Germinal center (tissue), 1 donor: Measurements from ENCODE around the gene TAGLN2.

Experiments used
- DNase-seq: peaks from one replicate; pipeline ENCODE4 v3.0.0; 2012; ENCODE audit warnings: mixed read lengths, low spot score

Gene TAGLN2

GRCh38 chr1:159935305-159935704 lies 10.0 kb upstream of the TAGLN2 start:
- no peak for DNase-seq

- no peak for DNase-seq
Measured at GRCh38 chr1:159934136-159935039, 9.1 kb upstream of the TAGLN2 start.

- DNase-seq = no peak
Measured at GRCh38 chr1:159933347-159933746, 8.0 kb upstream of the TAGLN2 start.

- DNase-seq = no peak
Measured at GRCh38 chr1:159932296-159933285, 7.3 kb upstream of the TAGLN2 start.

GRCh38 chr1:159931795-159932173 lies 6.5 kb upstream of the TAGLN2 start:
- DNase-seq = no peak

GRCh38 chr1:159931101-159931794 lies 5.9 kb upstream of the TAGLN2 start:
- DNase-seq = no peak

GRCh38 chr1:159930634-159931033 lies 5.3 kb upstream of the TAGLN2 start:
- no peak for DNase-seq

GRCh38 chr1:159930216-159930615 lies 4.9 kb upstream of the TAGLN2 start:
- DNase-seq = no peak

- DNase-seq = no peak
Measured at GRCh38 chr1:159929155-159930051, 4.1 kb upstream of the TAGLN2 start.

- no peak for DNase-seq
Measured at GRCh38 chr1:159928491-159929050, 3.3 kb upstream of the TAGLN2 start.

GRCh38 chr1:159927849-159928431 lies 2.6 kb upstream of the TAGLN2 start:
- no peak for DNase-seq

- DNase-seq = no peak
Measured at GRCh38 chr1:159927211-159927848, 2.0 kb upstream of the TAGLN2 start.

GRCh38 chr1:159925719-159926078 lies 392 bp upstream of the TAGLN2 start:
- DNase-seq = no peak

GRCh38 chr1:159924025-159924790 lies 1.1 kb downstream of the TAGLN2 start:
- DNase-seq = peak; percentile 59

- peak; percentile 86 for DNase-seq
Measured at GRCh38 chr1:159923203-159924024, 1.9 kb downstream of the TAGLN2 start.

- peak; percentile 34 for DNase-seq
Measured at GRCh38 chr1:159922511-159923202, 2.6 kb downstream of the TAGLN2 start.

GRCh38 chr1:159921700-159922504 lies 3.4 kb downstream of the TAGLN2 start:
- peak; percentile 48 for DNase-seq
